Hepatocyte (in vitro differentiated cells): ENCODE measurements around the gene ROR1.

Experiments used
- CTCF ChIP-seq: fragments of 200-600 bp; sonication (generic); IDR thresholded peaks from 2 replicates; pipeline ENCODE4 v1.5.1; 2016; ENCODE audit warnings: antibody characterized with exemption, mild to moderate bottlenecking; ENCODE audit not compliant: poor library complexity
- EZH2 ChIP-seq: fragments of 200-600 bp; sonication (generic); IDR thresholded peaks from 2 replicates; pipeline ENCODE4 v1.6.1; 2016; ENCODE audit warnings: antibody characterized with exemption, mild to moderate bottlenecking, borderline replicate concordance
- EZH2phosphoT487 ChIP-seq: fragments of 200-600 bp; sonication (generic); IDR thresholded peaks from one replicate; pipeline ENCODE4 v1.6.1; 2018; ENCODE audit warnings: antibody characterized with exemption, mild to moderate bottlenecking, low read depth, moderate library complexity; ENCODE audit not compliant: unreplicated experiment, severe bottlenecking

- TF ChIP-seq CTCF (no peak), EZH2 (no peak), EZH2phosphoT487 (no peak)
Measured at GRCh38 chr1:64116537-64116936, 342.7 kb downstream of the ROR1 start.
